Stomach (tissue), 4 donors: ENCODE results near the gene RSPH10B2.
"Not testable (repeated sequence)": the region's sequence is repeated elsewhere in the genome, so short reads cannot be mapped to it uniquely, and the experiment has no call there.

ENCODE experiments used
- CTCF ChIP-seq, 7 experiments: fragments of 450-650 bp in 4 of 7; fragments of 200-600 bp in 3 of 7; sonication (generic) in 3 of 7; IDR thresholded peaks; one replicate each; pipeline ENCODE4 v1.5.1; 2016 to 2019; ENCODE audit warnings: antibody characterized with exemption in 7 of 7, control low read depth in 2 of 7, mild to moderate bottlenecking in 1 of 7
- EP300 ChIP-seq: sonication (generic); formaldehyde crosslinking; IDR thresholded peaks from one replicate; pipeline ENCODE4 v1.6.1; 2017; ENCODE audit warnings: antibody characterized with exemption
- POLR2A ChIP-seq, 4 donors: fragments of 450-650 bp; IDR thresholded peaks; one replicate each; pipeline ENCODE4 v1.6.1; 2016; ENCODE audit warnings: antibody characterized with exemption in 4 of 4, control low read depth in 2 of 4, mild to moderate bottlenecking in 1 of 4, moderate library complexity in 1 of 4
- POLR2AphosphoS5 ChIP-seq, 3 donors: sonication (generic); formaldehyde crosslinking; IDR thresholded peaks; one replicate each; pipeline ENCODE4 v1.6.1; 2016; ENCODE audit warnings: antibody characterized with exemption in 3 of 3

GRCh38 chr7:6798047-6798446 is 44.1 kb downstream of the RSPH10B2 start:
- TF ChIP-seq CTCF (IDR thresholded peaks at IDR 0.05); POLR2A (IDR thresholded peaks at IDR 0.05); POLR2AphosphoS5 (IDR thresholded peaks at IDR 0.05); EP300: not testable (repeated sequence)
